Measurements from ENCODE around the gene SLC39A11.

DNA sequence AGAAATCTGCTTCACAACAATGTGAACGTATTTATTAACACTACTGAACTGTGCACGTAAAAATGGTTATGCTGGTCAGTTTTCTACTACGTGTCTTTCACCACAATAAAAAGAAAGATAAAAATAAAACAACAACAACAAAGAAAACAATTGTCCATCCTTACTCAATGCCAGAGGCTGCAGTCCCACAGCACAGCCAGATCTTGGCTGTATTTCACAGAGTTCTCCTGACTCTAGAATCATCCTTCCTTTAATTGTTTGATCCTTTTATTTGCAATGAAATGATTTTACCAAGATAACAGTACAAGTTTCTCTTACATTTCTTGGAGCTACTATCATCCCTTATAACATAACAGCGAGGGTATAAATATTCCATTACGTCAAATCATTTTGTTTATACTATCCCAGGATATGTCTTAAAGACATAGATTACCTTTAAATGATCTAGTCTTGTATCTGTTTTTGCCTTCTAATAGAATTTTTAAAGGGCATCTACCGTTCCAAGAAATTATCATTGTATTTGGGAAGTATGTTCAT is 103.3 kb downstream of the SLC39A11 start:
- TF ChIP-seq, protein P1, sequence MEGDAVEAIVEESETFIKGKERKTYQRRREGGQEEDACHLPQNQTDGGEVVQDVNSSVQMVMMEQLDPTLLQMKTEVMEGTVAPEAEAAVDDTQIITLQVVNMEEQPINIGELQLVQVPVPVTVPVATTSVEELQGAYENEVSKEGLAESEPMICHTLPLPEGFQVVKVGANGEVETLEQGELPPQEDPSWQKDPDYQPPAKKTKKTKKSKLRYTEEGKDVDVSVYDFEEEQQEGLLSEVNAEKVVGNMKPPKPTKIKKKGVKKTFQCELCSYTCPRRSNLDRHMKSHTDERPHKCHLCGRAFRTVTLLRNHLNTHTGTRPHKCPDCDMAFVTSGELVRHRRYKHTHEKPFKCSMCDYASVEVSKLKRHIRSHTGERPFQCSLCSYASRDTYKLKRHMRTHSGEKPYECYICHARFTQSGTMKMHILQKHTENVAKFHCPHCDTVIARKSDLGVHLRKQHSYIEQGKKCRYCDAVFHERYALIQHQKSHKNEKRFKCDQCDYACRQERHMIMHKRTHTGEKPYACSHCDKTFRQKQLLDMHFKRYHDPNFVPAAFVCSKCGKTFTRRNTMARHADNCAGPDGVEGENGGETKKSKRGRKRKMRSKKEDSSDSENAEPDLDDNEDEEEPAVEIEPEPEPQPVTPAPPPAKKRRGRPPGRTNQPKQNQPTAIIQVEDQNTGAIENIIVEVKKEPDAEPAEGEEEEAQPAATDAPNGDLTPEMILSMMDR (IDR thresholded peaks at IDR 0.05; ENCODE audit: insufficient read depth, low read length) = no peak
- TF ChIP-seq POLR2AphosphoS5 (IDR thresholded peaks at IDR 0.05; ENCODE audit: low read depth) (no peak), SPI1 (IDR thresholded peaks at IDR 0.05; ENCODE audit: borderline replicate concordance, low read depth) (no peak), GABPA (IDR thresholded peaks at IDR 0.05; ENCODE audit: low read depth) (no peak)

Measured in HL-60 (cell line).